ENCODE measurements around the gene PLEK.

DNA sequence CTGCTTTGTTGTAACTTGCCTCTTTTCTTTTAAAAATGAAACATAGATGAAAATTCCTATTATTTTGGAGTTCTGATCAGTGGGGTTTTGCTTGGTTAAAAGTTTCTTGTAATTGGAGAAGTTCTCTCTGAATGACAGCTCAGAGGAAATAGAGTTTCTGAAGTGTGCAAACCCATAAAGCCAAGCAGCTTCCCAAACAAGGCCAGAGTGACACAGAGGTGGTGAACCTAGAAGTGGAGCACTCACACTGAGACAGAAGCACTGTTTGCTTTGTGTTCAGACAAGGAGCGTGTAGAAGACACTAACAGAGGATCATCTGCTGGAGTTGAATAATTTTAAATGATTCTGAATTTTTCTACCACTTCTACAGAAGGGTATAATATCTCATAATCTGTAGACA, 52.8 kb downstream of the PLEK start:
- TF ChIP-seq CTCF (IDR thresholded peaks at IDR 0.05) (no peak), SIN3A (IDR thresholded peaks at IDR 0.05; ENCODE audit: borderline replicate concordance, insufficient read depth, low read depth, low read length) (no peak), POLR2AphosphoS5 (IDR thresholded peaks at IDR 0.05; ENCODE audit: low read depth, low read length) (no peak)
- TF ChIP-seq, protein P1, sequence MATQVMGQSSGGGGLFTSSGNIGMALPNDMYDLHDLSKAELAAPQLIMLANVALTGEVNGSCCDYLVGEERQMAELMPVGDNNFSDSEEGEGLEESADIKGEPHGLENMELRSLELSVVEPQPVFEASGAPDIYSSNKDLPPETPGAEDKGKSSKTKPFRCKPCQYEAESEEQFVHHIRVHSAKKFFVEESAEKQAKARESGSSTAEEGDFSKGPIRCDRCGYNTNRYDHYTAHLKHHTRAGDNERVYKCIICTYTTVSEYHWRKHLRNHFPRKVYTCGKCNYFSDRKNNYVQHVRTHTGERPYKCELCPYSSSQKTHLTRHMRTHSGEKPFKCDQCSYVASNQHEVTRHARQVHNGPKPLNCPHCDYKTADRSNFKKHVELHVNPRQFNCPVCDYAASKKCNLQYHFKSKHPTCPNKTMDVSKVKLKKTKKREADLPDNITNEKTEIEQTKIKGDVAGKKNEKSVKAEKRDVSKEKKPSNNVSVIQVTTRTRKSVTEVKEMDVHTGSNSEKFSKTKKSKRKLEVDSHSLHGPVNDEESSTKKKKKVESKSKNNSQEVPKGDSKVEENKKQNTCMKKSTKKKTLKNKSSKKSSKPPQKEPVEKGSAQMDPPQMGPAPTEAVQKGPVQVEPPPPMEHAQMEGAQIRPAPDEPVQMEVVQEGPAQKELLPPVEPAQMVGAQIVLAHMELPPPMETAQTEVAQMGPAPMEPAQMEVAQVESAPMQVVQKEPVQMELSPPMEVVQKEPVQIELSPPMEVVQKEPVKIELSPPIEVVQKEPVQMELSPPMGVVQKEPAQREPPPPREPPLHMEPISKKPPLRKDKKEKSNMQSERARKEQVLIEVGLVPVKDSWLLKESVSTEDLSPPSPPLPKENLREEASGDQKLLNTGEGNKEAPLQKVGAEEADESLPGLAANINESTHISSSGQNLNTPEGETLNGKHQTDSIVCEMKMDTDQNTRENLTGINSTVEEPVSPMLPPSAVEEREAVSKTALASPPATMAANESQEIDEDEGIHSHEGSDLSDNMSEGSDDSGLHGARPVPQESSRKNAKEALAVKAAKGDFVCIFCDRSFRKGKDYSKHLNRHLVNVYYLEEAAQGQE (IDR thresholded peaks at IDR 0.05; ENCODE audit: insufficient read depth in 1 of 2, low read depth in 2 of 2, low read length in 1 of 2) = no peak
